Measurements from ENCODE around the gene ESRRA. TPM values are rescaled to one million over a fixed set of nuclear protein-coding genes. Genes with fewer than 3 reads are reported as not detected.

Gene ESRRA
- total and polyA plus RNA-seq, 10 donors, result 24.0 to 56.5 (median 43.2) TPM

DNA sequence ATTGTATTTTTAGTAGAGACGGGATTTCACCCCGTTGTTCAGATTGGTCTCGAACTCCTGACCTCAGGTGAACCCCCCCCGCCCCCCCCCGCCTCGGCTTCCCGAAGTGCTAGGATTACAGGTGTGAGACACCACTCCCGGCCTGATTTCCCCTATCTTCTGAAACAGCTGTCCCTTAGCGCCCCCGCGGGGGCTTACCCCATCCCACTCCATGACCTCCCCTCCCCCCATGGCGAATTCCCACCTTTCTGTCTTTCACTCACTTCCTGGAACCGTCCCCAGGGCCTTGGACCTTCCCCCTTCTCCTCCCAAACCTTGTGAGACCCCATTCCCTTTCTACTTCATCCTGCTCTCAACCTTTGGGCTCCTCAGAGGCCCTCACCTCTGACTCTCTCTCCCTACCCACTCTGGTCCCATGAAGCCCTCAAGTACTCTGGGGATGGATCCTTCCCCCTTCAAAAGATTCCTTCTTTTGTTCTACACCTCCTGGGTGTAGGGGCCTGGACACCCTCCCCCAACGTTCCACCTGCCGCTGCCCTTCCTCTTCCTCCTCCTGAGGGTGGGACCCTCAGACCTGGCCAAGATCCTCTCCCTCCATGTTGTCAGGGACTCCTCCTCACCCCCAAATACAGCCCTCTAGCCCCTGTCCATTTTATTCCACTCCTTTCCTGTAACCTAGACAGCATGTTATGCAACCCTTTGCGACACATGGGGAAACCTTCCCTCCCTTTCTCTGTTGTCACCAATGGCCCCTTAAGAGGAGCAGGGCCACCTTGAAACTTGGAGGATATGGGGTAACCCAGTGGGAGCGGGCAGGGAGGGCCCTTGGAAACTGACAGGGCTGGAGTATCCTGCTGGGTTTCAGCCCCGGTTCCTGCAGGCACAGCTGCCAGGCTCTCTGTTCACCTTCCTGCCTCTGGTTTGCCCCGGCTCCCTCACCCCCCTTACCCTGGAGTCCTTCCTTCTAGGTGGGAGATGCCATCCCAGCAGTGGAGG, 13.7 kb downstream of the ESRRA start:
- H3K36me3 ChIP-seq, result peaks cover 0 to 67% (median 40%) of the 10 kb centered on the region in 6 donors
- intact Hi-C loops (cut with DNase I; ENCODE audit: low total_unique reads), result no loop called here
- TF ChIP-seq POLR2AphosphoS5 (IDR thresholded peaks at IDR 0.05) (no peak), POLR2A (IDR thresholded peaks at IDR 0.05) (no peak)
- TF ChIP-seq, protein P1, sequence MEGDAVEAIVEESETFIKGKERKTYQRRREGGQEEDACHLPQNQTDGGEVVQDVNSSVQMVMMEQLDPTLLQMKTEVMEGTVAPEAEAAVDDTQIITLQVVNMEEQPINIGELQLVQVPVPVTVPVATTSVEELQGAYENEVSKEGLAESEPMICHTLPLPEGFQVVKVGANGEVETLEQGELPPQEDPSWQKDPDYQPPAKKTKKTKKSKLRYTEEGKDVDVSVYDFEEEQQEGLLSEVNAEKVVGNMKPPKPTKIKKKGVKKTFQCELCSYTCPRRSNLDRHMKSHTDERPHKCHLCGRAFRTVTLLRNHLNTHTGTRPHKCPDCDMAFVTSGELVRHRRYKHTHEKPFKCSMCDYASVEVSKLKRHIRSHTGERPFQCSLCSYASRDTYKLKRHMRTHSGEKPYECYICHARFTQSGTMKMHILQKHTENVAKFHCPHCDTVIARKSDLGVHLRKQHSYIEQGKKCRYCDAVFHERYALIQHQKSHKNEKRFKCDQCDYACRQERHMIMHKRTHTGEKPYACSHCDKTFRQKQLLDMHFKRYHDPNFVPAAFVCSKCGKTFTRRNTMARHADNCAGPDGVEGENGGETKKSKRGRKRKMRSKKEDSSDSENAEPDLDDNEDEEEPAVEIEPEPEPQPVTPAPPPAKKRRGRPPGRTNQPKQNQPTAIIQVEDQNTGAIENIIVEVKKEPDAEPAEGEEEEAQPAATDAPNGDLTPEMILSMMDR (IDR thresholded peaks at IDR 0.05 in 8 of 11, conservative IDR thresholded peaks at IDR 0.05 in 3 of 11), result no peak
- H3K4me3 ChIP-seq, result peak overlapping the region; percentile 52 to 79 (median 74)
- H3K27ac ChIP-seq, result peak overlapping the region; percentile 93 to 100 (median 99)
- H3K9me3 ChIP-seq, result no peaks in the 10 kb centered on the region
- H3K4me1 ChIP-seq, result peaks cover 4 to 62% (median 31%) of the 10 kb centered on the region in 6 donors
- H3K27me3 ChIP-seq (replicated peaks in 1 of 7), result no peaks in the 10 kb centered on the region
- WGBS, 5 donors, result 12 to 26% (median 20%) methylated on average over 15 to 19 of the region's 19 CpGs
- DNase-seq, result no peak

DNA sequence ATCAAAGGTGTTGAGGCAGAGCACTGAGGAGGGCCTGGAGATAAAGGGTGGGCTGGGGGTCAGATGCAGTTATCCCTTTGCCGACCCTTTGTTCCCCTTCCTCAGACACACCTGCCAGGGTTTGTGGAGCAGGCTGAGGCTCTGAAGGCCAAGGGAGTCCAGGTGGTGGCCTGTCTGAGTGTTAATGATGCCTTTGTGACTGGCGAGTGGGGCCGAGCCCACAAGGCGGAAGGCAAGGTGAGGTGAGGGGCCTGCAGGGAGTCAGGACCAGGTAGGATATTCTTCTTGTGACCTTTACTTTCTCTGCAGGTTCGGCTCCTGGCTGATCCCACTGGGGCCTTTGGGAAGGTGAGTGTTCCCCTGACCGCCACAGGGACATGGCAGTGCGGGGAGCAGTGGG, 15.2 kb downstream of the ESRRA start:
- DNase-seq, result no peak
- Histone ChIP-seq H3K36me3 (peaks cover 0 to 52% (median 25%) of the 10 kb centered on the region in 6 donors), H3K27ac (no peak overlapping the region), H3K27me3 (replicated peaks in 1 of 7) (no peaks in the 10 kb centered on the region), H3K4me3 (no peak overlapping the region), H3K4me1 (peaks cover 4 to 56% (median 31%) of the 10 kb centered on the region in 6 donors), H3K9me3 (no peaks in the 10 kb centered on the region)
- TF ChIP-seq POLR2AphosphoS5 (IDR thresholded peaks at IDR 0.05) (no peak), POLR2A (IDR thresholded peaks at IDR 0.05) (no peak)
- TF ChIP-seq, protein P1 (IDR thresholded peaks at IDR 0.05 in 8 of 11, conservative IDR thresholded peaks at IDR 0.05 in 3 of 11), result no peak
- intact Hi-C loops (cut with DNase I; ENCODE audit: low total_unique reads), result no loop called here
- 94 to 98% (median 96%) methylated on average over 7 of the region's 7 CpGs for WGBS, 5 donors

DNA sequence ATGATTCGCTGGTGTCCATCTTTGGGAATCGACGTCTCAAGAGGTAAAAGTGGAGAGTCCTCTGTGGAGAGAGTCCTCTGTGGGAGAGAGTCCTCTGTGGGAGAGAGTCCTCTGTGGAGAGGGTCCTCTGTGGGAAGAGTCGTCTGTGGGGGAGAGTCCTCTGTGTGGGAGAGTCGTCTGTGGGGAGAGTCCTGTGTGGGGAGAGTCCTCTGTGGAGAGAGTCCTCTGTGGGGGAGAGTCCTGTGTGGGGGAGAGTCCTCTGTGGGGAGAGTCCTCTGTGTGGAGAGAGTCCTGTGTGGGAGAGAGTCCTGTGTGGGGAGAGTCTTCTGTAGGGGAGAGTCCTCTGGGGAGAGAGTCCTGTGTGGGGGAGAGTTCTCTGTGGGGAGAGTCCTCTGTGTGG, 15.7 kb downstream of the ESRRA start:
- H3K9me3 ChIP-seq, result no peaks in the 10 kb centered on the region
- intact Hi-C loops (cut with DNase I; ENCODE audit: low total_unique reads), result no loop called here
- no peaks in the 10 kb centered on the region for H3K27me3 ChIP-seq (replicated peaks in 1 of 7)
- DNase-seq, result no peak
- WGBS, 5 donors, result 83 to 94% (median 91%) methylated on average over 5 of the region's 5 CpGs
- no peak overlapping the region for H3K27ac ChIP-seq
- H3K4me3 ChIP-seq, result no peak overlapping the region
- peaks cover 0 to 47% (median 21%) of the 10 kb centered on the region in 6 donors for H3K36me3 ChIP-seq
- H3K4me1 ChIP-seq, result peaks cover 4 to 52% (median 31%) of the 10 kb centered on the region in 6 donors
- no peak for TF ChIP-seq POLR2A (IDR thresholded peaks at IDR 0.05)
- TF ChIP-seq, protein P1 (IDR thresholded peaks at IDR 0.05 in 8 of 11, conservative IDR thresholded peaks at IDR 0.05 in 3 of 11), result no peak
- TF ChIP-seq POLR2AphosphoS5 (IDR thresholded peaks at IDR 0.05), result no peak

DNA sequence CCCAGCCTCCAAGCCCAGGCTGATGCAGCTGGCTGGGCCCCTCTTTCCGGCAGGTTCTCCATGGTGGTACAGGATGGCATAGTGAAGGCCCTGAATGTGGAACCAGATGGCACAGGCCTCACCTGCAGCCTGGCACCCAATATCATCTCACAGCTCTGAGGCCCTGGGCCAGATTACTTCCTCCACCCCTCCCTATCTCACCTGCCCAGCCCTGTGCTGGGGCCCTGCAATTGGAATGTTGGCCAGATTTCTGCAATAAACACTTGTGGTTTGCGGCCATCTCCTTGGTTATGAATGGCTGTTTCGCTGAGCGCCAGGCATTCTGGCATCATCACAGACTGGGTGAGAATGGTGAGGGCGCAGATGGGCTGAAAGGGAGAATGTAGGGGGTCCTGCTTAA, 16.2 kb downstream of the ESRRA start:
- no peak overlapping the region for H3K27ac ChIP-seq
- H3K4me1 ChIP-seq, result peaks cover 4 to 47% (median 28%) of the 10 kb centered on the region in 6 donors
- 91 to 98% (median 95%) methylated on average over 4 to 5 of the region's 5 CpGs for WGBS, 5 donors
- no peaks in the 10 kb centered on the region for H3K9me3 ChIP-seq
- DNase-seq, result no peak
- H3K36me3 ChIP-seq, result peaks cover 0 to 42% (median 18%) of the 10 kb centered on the region in 6 donors
- intact Hi-C loops (cut with DNase I; ENCODE audit: low total_unique reads), result no loop called here
- H3K4me3 ChIP-seq, result no peak overlapping the region
- TF ChIP-seq POLR2AphosphoS5 (IDR thresholded peaks at IDR 0.05) (no peak), POLR2A (IDR thresholded peaks at IDR 0.05) (no peak)
- TF ChIP-seq, protein P1 (IDR thresholded peaks at IDR 0.05 in 8 of 11, conservative IDR thresholded peaks at IDR 0.05 in 3 of 11), result no peak
- H3K27me3 ChIP-seq (replicated peaks in 1 of 7), result no peaks in the 10 kb centered on the region
